ENCODE measurements around the gene NCOA5.

NCOA5 gene

GRCh38 chr20:46089417-46090388 is at the start of gene NCOA5:
Gene NCOA5 (minus strand): TSS chr20:46089962. CDS start chr20:46079424, 10,538 bp downstream.
- peak; percentile 95 for DNase-seq (ENCODE audit: low spot score)

- DNase-seq (ENCODE audit: low spot score) = no peak
Observed at GRCh38 chr20:46139266-46139889, 49.6 kb upstream of the NCOA5 start.

- DNase-seq (ENCODE audit: low spot score) = no peak
Observed at GRCh38 chr20:46137816-46138215, 48.1 kb upstream of the NCOA5 start.

GRCh38 chr20:46135856-46136633 is 46.3 kb upstream of the NCOA5 start:
- DNase-seq (ENCODE audit: low spot score) = no peak

GRCh38 chr20:46134716-46135115 is 45.0 kb upstream of the NCOA5 start:
- DNase-seq (ENCODE audit: low spot score) = no peak

- no peak for DNase-seq (ENCODE audit: low spot score)
Observed at GRCh38 chr20:46133886-46134654, 44.3 kb upstream of the NCOA5 start.

GRCh38 chr20:46132705-46133120 is 43.0 kb upstream of the NCOA5 start:
- peak; percentile 82 for DNase-seq (ENCODE audit: low spot score)

- DNase-seq (ENCODE audit: low spot score) = no peak
Observed at GRCh38 chr20:46131396-46131795, 41.6 kb upstream of the NCOA5 start.

GRCh38 chr20:46130534-46130933 is 40.8 kb upstream of the NCOA5 start:
- DNase-seq (ENCODE audit: low spot score) = peak; percentile 75

- DNase-seq (ENCODE audit: low spot score) = peak; percentile 96
Observed at GRCh38 chr20:46129955-46130481, 40.3 kb upstream of the NCOA5 start.

- peak; percentile 50 for DNase-seq (ENCODE audit: low spot score)
Observed at GRCh38 chr20:46128310-46129151, 38.8 kb upstream of the NCOA5 start.

- peak; percentile 48 for DNase-seq (ENCODE audit: low spot score)
Observed at GRCh38 chr20:46127396-46128010, 37.7 kb upstream of the NCOA5 start.

- no peak for DNase-seq (ENCODE audit: low spot score)
Observed at GRCh38 chr20:46126440-46127056, 36.8 kb upstream of the NCOA5 start.

- no peak for DNase-seq (ENCODE audit: low spot score)
Observed at GRCh38 chr20:46123482-46124245, 33.9 kb upstream of the NCOA5 start.

GRCh38 chr20:46122516-46123481 is 33.0 kb upstream of the NCOA5 start:
- DNase-seq (ENCODE audit: low spot score) = no peak

- no peak for DNase-seq (ENCODE audit: low spot score)
Observed at GRCh38 chr20:46122071-46122470, 32.3 kb upstream of the NCOA5 start.

- DNase-seq (ENCODE audit: low spot score) = no peak
Observed at GRCh38 chr20:46121184-46121930, 31.6 kb upstream of the NCOA5 start.
